HepG2 (cell line): ENCODE results near the gene AHRR. TPM values are rescaled to one million over a fixed set of nuclear protein-coding genes. Genes with fewer than 3 reads are reported as not detected.

Experiments used
- ATAC-seq: fragments of 200-7000 bp; cut with Tn5 transposase; 3 replicates; pipeline ENCODE4 v1.9.1; 2020; ENCODE audit warnings: mild to moderate bottlenecking, moderate library complexity
- BruUV-seq: library from RNA; stranded (reverse); fragments of 400-500 nt; replicated peaks from 2 replicates; lab custom pipeline; 2021; lab: Mats Ljungman, UMichigan
- CTCF ChIA-PET: fragments of 300-600 bp; formaldehyde crosslinking; extraction: SDS; loops from one replicate; lab custom pipeline; 2021; ENCODE audit warnings: low total read pairs, inconsistent platforms, low intra/inter-chr PET ratio; lab: Yijun Ruan, JAX
- POLR2A ChIA-PET: fragments of 350-600 bp; sonication (Branson Sonifier 250); formaldehyde crosslinking; loops from one replicate; lab custom pipeline; 2020; ENCODE audit warnings: antibody characterized with exemption, inconsistent platforms; lab: Yijun Ruan, JAX
- DNase-seq: peaks from one replicate; pipeline ENCODE4 v3.0.0-alpha.2; 2015; ENCODE audit warnings: low spot score
- FAIRE-seq: peaks from 3 replicates; lab custom pipeline; 2011; peaks lifted over from hg19 to GRCh38; lab: Jason Lieb, UNC
- H2AFZ ChIP-seq: one replicate; pipeline ENCODE4 v1.6.1; 2011; ENCODE audit warnings: low read length, inconsistent platforms
- H3K27ac ChIP-seq: fragments of 300-600 bp; 3 replicates; pipeline ENCODE4 v1.8.0; 2011; ENCODE audit warnings: mixed run types, mild to moderate bottlenecking, mixed read lengths, low read length, inconsistent platforms; ENCODE audit not compliant: insufficient read depth; ENCODE audit errors: extremely low read length
- H3K27me3 ChIP-seq, 2 experiments: fragments of 200-600 bp in 1 of 2; 2 replicates in 1 of 2; 3 replicates in 1 of 2; pipeline versions ENCODE4 v1.6.0 to v1.8.0; 2011; ENCODE audit warnings: low read length in 2 of 2, mild to moderate bottlenecking in 2 of 2, moderate library complexity in 2 of 2, inconsistent platforms in 1 of 2; ENCODE audit not compliant: insufficient read depth in 2 of 2, control insufficient read depth in 1 of 2
- H3K36me3 ChIP-seq, 2 experiments: fragments of 200-600 bp in 1 of 2; replicated peaks in 1 of 2; 2 replicates in 1 of 2; 3 replicates in 1 of 2; pipeline versions ENCODE4 v1.5.1 to v1.8.0; 2011; ENCODE audit warnings: low read length in 2 of 2, inconsistent platforms in 1 of 2; ENCODE audit not compliant: insufficient read depth in 2 of 2, control insufficient read depth in 1 of 2
- H3K4me1 ChIP-seq: 2 replicates; pipeline ENCODE4 v1.5.1; 2012; ENCODE audit warnings: low read length, inconsistent platforms; ENCODE audit not compliant: insufficient read depth
- H3K4me2 ChIP-seq: 2 replicates; pipeline ENCODE4 v1.6.0; 2011; ENCODE audit warnings: low read depth, low read length, inconsistent platforms
- H3K4me3 ChIP-seq, 3 experiments: fragments of 200-600 bp in 1 of 3; sonication (generic), shearing (Covaris generic) in 1 of 3; replicated peaks in 1 of 3; 2 replicates each; pipeline ENCODE4 v1.5.1; 2011 to 2016; ENCODE audit warnings: low read length in 3 of 3, inconsistent platforms in 2 of 3, low read depth in 2 of 3, mild to moderate bottlenecking in 2 of 3, control low read depth in 1 of 3, mixed read lengths in 1 of 3; ENCODE audit not compliant: insufficient read depth in 1 of 3
- H3K79me2 ChIP-seq: one replicate; pipeline ENCODE4 v1.6.1; 2011; ENCODE audit warnings: low read length, inconsistent platforms; ENCODE audit not compliant: insufficient read depth
- H3K9ac ChIP-seq: 2 replicates; pipeline ENCODE4 v1.6.0; 2011; ENCODE audit warnings: mild to moderate bottlenecking, low read depth, low read length, inconsistent platforms; ENCODE audit not compliant: insufficient read depth
- H3K9me3 ChIP-seq: 2 replicates; pipeline ENCODE4 v1.5.1; 2012; ENCODE audit warnings: mild to moderate bottlenecking, low read length
- H4K20me1 ChIP-seq: 2 replicates; pipeline ENCODE4 v1.6.0; 2011; ENCODE audit warnings: inconsistent platforms, mild to moderate bottlenecking, low read length, moderate library complexity; ENCODE audit not compliant: insufficient read depth
- ARHGAP35 ChIP-seq: sonication (generic); formaldehyde crosslinking; IDR thresholded peaks from 2 replicates; pipeline ENCODE4 v1.9.0; 2022; ENCODE audit warnings: mild to moderate bottlenecking, inconsistent platforms, moderate library complexity, missing genetic modification reagents, borderline replicate concordance
- ARID2 ChIP-seq: sonication (generic); formaldehyde crosslinking; IDR thresholded peaks from 2 replicates; pipeline ENCODE4 v1.8.1; 2022; ENCODE audit warnings: mild to moderate bottlenecking, missing genetic modification reagents, borderline replicate concordance
- FOXC1 ChIP-seq: sonication (generic); formaldehyde crosslinking; IDR thresholded peaks from 2 replicates; pipeline ENCODE4 v1.8.0; 2022; ENCODE audit warnings: mild to moderate bottlenecking, missing genetic modification reagents, borderline replicate concordance
- KDM2A ChIP-seq: sonication (generic); formaldehyde crosslinking; IDR thresholded peaks from 2 replicates; pipeline ENCODE4 v1.4.0; 2020; ENCODE audit warnings: low read depth, missing genetic modification reagents, borderline replicate concordance
- MIER3 ChIP-seq: IDR thresholded peaks from 2 replicates; pipeline ENCODE4 v1.6.1; 2016; ENCODE audit warnings: missing compliant biosample characterization, borderline replicate concordance
- MZF1 ChIP-seq: sonication (generic); formaldehyde crosslinking; IDR thresholded peaks from 2 replicates; pipeline ENCODE4 v1.8.1; 2023; ENCODE audit warnings: mild to moderate bottlenecking, missing genetic modification reagents, borderline replicate concordance
- ZFP90 ChIP-seq: sonication (generic); formaldehyde crosslinking; IDR thresholded peaks from 2 replicates; pipeline ENCODE4 v1.8.0; 2022; ENCODE audit warnings: missing genetic modification reagents, mild to moderate bottlenecking, inconsistent platforms, borderline replicate concordance
- ZKSCAN1 ChIP-seq: fragments of 150-350 bp; IDR thresholded peaks from 2 replicates; pipeline ENCODE4 v1.6.1; 2014; ENCODE audit warnings: low read length
- ZNF235 ChIP-seq: sonication (generic); formaldehyde crosslinking; IDR thresholded peaks from 2 replicates; pipeline ENCODE4 v1.8.1; 2023; ENCODE audit warnings: mild to moderate bottlenecking, missing genetic modification reagents, borderline replicate concordance
- ZXDC ChIP-seq: sonication (generic); formaldehyde crosslinking; IDR thresholded peaks from 2 replicates; pipeline ENCODE4 v1.5.0; 2020; ENCODE audit warnings: mild to moderate bottlenecking, missing genetic modification reagents
- WGBS: methylation state at CpG from one replicate; pipeline ENCODE4 v1.1.6; 2017; ENCODE audit warnings: low lambda C conversion rate; 5-methylcytosine and 5-hydroxymethylcytosine counted together
- in situ Hi-C: cut with HindIII; loops from 2 replicates; pipeline ENCODE4 v1.10.0; 2017; ENCODE audit warnings: low pct_unique_long_range_greater_than_20kb; ENCODE audit not compliant: extremely low pct_ligation_motif_present
- intact Hi-C: fragments of 100-400 bp; cut with micrococcal nuclease; formaldehyde crosslinking; loops from one replicate; pipeline ENCODE4 v1.10.0; 2022; ENCODE audit not compliant: unreplicated experiment
- polyA plus RNA-seq, 8 experiments: library from polyadenylated mRNA; depleted of rRNA in 3 of 8; stranded (reverse) in 7 of 8; unstranded in 1 of 8; fragments of >200 nt; fragmentation: Illumina TruSeq in 4 of 8; extraction: Trizol in 4 of 8; gene quantifications; 2 replicates each; pipeline versions ENCODE4 v1.2.1 to v1.2.3, GENCODE V29; 2011 to 2016; ENCODE audit warnings: low read depth in 4 of 8, missing spikeins in 1 of 8, mixed read lengths in 1 of 8; ENCODE audit not compliant: insufficient read depth in 1 of 8
- total RNA-seq, 5 experiments: library from RNA; depleted of rRNA; stranded (reverse); fragments of >200 nt; fragmentation: Illumina TruSeq; extraction: Trizol; gene quantifications; 2 replicates each; pipeline ENCODE4 v1.2.3, GENCODE V29; 2016; ENCODE audit warnings: low read depth in 1 of 5

The AHRR gene
- total and polyA plus RNA-seq, 2 of the 13 experiments (the other 11 are each of a cell fraction or from before 2014, with no cell fraction given): 0.28 to 0.35 TPM

GRCh38 chr5:448766-449090 lies 127.2 kb downstream of the AHRR start:
- FAIRE-seq: no peak
- POLR2A ChIA-PET: no interaction called here

More at GRCh38 chr5:448766-449090, 127.2 kb downstream of the AHRR start:
- no peaks in the 10 kb centered on the region for H4K20me1 ChIP-seq
- in situ Hi-C loops (no loop called here), intact Hi-C loops (no loop called here)
- H3K9me3 ChIP-seq: peaks cover 6% of the 10 kb centered on the region; the same call in 1 of the 2 replicates
- no TSS peak for BruUV-seq
- no peak overlapping the region for H2AFZ ChIP-seq
- WGBS: 97% methylated on average over 12 of the region's 12 CpGs
- peaks cover 12% of the 10 kb centered on the region for H3K79me2 ChIP-seq
- no peaks in the 10 kb centered on the region; a peak in 1 of 5 replicates for H3K27me3 ChIP-seq
- H3K27ac ChIP-seq: no peak overlapping the region
- TF ChIP-seq MIER3 (CRISPR knock-in tag) (no peak), MZF1 (CRISPR knock-in tag) (no peak), ZXDC (no peak), ARID2 (CRISPR knock-in tag) (no peak), ZFP90 (CRISPR knock-in tag) (no peak), ARHGAP35 (CRISPR knock-in tag) (no peak), KDM2A (no peak), FOXC1 (CRISPR knock-in tag) (no peak), ZKSCAN1 (no peak), ZNF235 (CRISPR knock-in tag) (no peak)
- DNase-seq: no peak
- no peak overlapping the region for H3K9ac ChIP-seq
- no peak overlapping the region for H3K4me3 ChIP-seq
- peaks cover 31 to 68% of the 10 kb centered on the region in 2 experiments; a peak in 4 of 5 replicates for H3K36me3 ChIP-seq
- H3K4me1 ChIP-seq: peaks cover 11% of the 10 kb centered on the region
- no peak overlapping the region for H3K4me2 ChIP-seq
- CTCF ChIA-PET: no interaction called here
- no peak for ATAC-seq
